Measurements from ENCODE around the gene KCTD19.

GRCh38 chr16:67245674-67246080 is 80.9 kb downstream of the KCTD19 start:
- TF ChIP-seq, protein P1, sequence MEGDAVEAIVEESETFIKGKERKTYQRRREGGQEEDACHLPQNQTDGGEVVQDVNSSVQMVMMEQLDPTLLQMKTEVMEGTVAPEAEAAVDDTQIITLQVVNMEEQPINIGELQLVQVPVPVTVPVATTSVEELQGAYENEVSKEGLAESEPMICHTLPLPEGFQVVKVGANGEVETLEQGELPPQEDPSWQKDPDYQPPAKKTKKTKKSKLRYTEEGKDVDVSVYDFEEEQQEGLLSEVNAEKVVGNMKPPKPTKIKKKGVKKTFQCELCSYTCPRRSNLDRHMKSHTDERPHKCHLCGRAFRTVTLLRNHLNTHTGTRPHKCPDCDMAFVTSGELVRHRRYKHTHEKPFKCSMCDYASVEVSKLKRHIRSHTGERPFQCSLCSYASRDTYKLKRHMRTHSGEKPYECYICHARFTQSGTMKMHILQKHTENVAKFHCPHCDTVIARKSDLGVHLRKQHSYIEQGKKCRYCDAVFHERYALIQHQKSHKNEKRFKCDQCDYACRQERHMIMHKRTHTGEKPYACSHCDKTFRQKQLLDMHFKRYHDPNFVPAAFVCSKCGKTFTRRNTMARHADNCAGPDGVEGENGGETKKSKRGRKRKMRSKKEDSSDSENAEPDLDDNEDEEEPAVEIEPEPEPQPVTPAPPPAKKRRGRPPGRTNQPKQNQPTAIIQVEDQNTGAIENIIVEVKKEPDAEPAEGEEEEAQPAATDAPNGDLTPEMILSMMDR (IDR thresholded peaks at IDR 0.05): no peak
- no peak for TF ChIP-seq POLR2A (IDR thresholded peaks at IDR 0.05)

All from esophagus squamous epithelium (tissue), 4 donors.